ENCODE results near the gene WDFY3. TPM values are rescaled to one million over a fixed set of nuclear protein-coding genes. Genes with fewer than 3 reads are reported as not detected.

The WDFY3 gene
- total and polyA plus RNA-seq, 9 of the 15 experiments (the other 6 are each of a cell fraction or from before 2014, with no cell fraction given) = 0.58 to 13.5 (median 9.4) TPM

GRCh38 chr4:84780719-84781118 is 185.8 kb downstream of the WDFY3 start:
- Histone ChIP-seq H3K36me3 (ENCODE audit: control insufficient read depth, insufficient read depth, low read length) (peaks cover 5% of the 10 kb centered on the region; the same call in 1 of the 3 replicates), H3K27me3 (ENCODE audit: control insufficient read depth in 2 of 2, insufficient read depth in 2 of 2, low read length in 2 of 2) (no peaks in the 10 kb centered on the region), H2AFZ (ENCODE audit: low read depth, low read length) (no peak overlapping the region), H4K20me1 (replicated peaks; ENCODE audit: control insufficient read depth, insufficient read depth, low read length) (no peaks in the 10 kb centered on the region), H3K9ac (ENCODE audit: insufficient read depth in 1 of 2, low read depth in 2 of 2, low read length in 2 of 2) (no peak overlapping the region), H3K4me2 (ENCODE audit: insufficient read depth, low read length) (no peak overlapping the region), H3K79me2 (ENCODE audit: control insufficient read depth, insufficient read depth, low read length) (no peaks in the 10 kb centered on the region), H3K27ac (ENCODE audit: extremely low read depth, low read depth, low read length) (no peak overlapping the region), H3K9me3 (replicated peaks; ENCODE audit: control insufficient read depth, insufficient read depth, low read depth, low read length) (no peaks in the 10 kb centered on the region), H3K4me3 (no peak overlapping the region), H3K4me1 (replicated peaks in 1 of 2; ENCODE audit: control insufficient read depth in 2 of 2, insufficient read depth in 2 of 2, low read length in 2 of 2) (no peaks in the 10 kb centered on the region), H3K9me1 (ENCODE audit: control insufficient read depth, insufficient read depth, low read length) (no peaks in the 10 kb centered on the region)
- ChIA-PET CTCF (ENCODE audit: low intra/inter-chr PET ratio) (no interaction called here), POLR2A (interaction anchor here (1.0 to 1.5 kb wide), 3 partner anchors 9 to 15 kb away, joined by 3 to 4 read pairs (median 4); no protein-coding TSS in a partner anchor)
- FAIRE-seq (no peak), DNase-seq (ENCODE audit: extremely low read depth in 1 of 4, low spot score in 3 of 4) (no peak), ATAC-seq (no peak)
- TF ChIP-seq RFX1 (IDR thresholded peaks at IDR 0.05) (no peak), BRCA1 (IDR thresholded peaks at IDR 0.05) (no peak), BRCA1 (CRISPR knock-in tag; IDR thresholded peaks at IDR 0.05) (no peak), POLR2AphosphoS5 (IDR thresholded peaks at IDR 0.05; ENCODE audit: control insufficient read depth, insufficient read depth, low read depth, low read length) (no peak), RUNX1 (IDR thresholded peaks at IDR 0.05; ENCODE audit: low read depth) (no peak), USF1 (CRISPR knock-in tag; IDR thresholded peaks at IDR 0.05) (no peak), ZNF354B (CRISPR knock-in tag; IDR thresholded peaks at IDR 0.05) (no peak), HNRNPLL (IDR thresholded peaks at IDR 0.05; ENCODE audit: low read depth, low read length, poor library complexity, severe bottlenecking) (no peak), SP1 (CRISPR knock-in tag; IDR thresholded peaks at IDR 0.05) (no peak), ZNF134 (CRISPR knock-in tag; conservative IDR thresholded peaks at IDR 0.05) (no peak), CHCHD3 (CRISPR knock-in tag; IDR thresholded peaks at IDR 0.05) (no peak), NFATC3 (IDR thresholded peaks at IDR 0.05) (no peak), ZNF436 (CRISPR knock-in tag; IDR thresholded peaks at IDR 0.05) (no peak), FOXP1 (CRISPR knock-in tag; IDR thresholded peaks at IDR 0.05) (no peak), ZEB2 (IDR thresholded peaks at IDR 0.05) (no peak)
- TF ChIP-seq, protein P1, sequence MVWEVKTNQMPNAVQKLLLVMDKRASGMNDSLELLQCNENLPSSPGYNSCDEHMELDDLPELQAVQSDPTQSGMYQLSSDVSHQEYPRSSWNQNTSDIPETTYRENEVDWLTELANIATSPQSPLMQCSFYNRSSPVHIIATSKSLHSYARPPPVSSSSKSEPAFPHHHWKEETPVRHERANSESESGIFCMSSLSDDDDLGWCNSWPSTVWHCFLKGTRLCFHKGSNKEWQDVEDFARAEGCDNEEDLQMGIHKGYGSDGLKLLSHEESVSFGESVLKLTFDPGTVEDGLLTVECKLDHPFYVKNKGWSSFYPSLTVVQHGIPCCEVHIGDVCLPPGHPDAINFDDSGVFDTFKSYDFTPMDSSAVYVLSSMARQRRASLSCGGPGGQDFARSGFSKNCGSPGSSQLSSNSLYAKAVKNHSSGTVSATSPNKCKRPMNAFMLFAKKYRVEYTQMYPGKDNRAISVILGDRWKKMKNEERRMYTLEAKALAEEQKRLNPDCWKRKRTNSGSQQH (CRISPR knock-in tag; IDR thresholded peaks at IDR 0.05) = no peak
- TF ChIP-seq, protein P2, sequence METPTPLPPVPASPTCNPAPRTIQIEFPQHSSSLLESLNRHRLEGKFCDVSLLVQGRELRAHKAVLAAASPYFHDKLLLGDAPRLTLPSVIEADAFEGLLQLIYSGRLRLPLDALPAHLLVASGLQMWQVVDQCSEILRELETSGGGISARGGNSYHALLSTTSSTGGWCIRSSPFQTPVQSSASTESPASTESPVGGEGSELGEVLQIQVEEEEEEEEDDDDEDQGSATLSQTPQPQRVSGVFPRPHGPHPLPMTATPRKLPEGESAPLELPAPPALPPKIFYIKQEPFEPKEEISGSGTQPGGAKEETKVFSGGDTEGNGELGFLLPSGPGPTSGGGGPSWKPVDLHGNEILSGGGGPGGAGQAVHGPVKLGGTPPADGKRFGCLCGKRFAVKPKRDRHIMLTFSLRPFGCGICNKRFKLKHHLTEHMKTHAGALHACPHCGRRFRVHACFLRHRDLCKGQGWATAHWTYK (CRISPR knock-in tag; IDR thresholded peaks at IDR 0.05) = no peak
- TF ChIP-seq, protein P3, sequence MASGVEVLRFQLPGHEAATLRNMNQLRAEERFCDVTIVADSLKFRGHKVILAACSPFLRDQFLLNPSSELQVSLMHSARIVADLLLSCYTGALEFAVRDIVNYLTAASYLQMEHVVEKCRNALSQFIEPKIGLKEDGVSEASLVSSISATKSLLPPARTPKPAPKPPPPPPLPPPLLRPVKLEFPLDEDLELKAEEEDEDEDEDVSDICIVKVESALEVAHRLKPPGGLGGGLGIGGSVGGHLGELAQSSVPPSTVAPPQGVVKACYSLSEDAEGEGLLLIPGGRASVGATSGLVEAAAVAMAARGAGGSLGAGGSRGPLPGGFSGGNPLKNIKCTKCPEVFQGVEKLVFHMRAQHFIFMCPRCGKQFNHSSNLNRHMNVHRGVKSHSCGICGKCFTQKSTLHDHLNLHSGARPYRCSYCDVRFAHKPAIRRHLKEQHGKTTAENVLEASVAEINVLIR (CRISPR knock-in tag; IDR thresholded peaks at IDR 0.05) = no peak
- in situ Hi-C loops (cut with MboI) = no loop called here
- intact Hi-C loops (cut with micrococcal nuclease) = no loop called here
- BruUV-seq (replicated peaks) = no TSS peak
- 65% methylated on average over 3 of the region's 3 CpGs for WGBS (ENCODE audit: insufficient coverage, low coverage, missing lambda C conversion rate)
